GM12864 (cell line): ENCODE data around the gene FOS.

Experiments
- DNase-seq: peaks from one replicate; pipeline ENCODE4 v3.0.0-alpha.2; 2011; ENCODE audit warnings: low read depth
- H3K4me3 ChIP-seq: 2 replicates; pipeline ENCODE4 v1.5.1; 2011; ENCODE audit warnings: mild to moderate bottlenecking, low read depth, low read length, control low read depth
- TF ChIP-seq, protein P1 (sequence below): IDR thresholded peaks from 2 replicates; pipeline ENCODE4 v1.5.1; 2011; ENCODE audit warnings: low read depth, mild to moderate bottlenecking, moderate library complexity, low read length, control low read depth, inconsistent platforms; ENCODE audit errors: missing control alignments

FOS gene

DNA sequence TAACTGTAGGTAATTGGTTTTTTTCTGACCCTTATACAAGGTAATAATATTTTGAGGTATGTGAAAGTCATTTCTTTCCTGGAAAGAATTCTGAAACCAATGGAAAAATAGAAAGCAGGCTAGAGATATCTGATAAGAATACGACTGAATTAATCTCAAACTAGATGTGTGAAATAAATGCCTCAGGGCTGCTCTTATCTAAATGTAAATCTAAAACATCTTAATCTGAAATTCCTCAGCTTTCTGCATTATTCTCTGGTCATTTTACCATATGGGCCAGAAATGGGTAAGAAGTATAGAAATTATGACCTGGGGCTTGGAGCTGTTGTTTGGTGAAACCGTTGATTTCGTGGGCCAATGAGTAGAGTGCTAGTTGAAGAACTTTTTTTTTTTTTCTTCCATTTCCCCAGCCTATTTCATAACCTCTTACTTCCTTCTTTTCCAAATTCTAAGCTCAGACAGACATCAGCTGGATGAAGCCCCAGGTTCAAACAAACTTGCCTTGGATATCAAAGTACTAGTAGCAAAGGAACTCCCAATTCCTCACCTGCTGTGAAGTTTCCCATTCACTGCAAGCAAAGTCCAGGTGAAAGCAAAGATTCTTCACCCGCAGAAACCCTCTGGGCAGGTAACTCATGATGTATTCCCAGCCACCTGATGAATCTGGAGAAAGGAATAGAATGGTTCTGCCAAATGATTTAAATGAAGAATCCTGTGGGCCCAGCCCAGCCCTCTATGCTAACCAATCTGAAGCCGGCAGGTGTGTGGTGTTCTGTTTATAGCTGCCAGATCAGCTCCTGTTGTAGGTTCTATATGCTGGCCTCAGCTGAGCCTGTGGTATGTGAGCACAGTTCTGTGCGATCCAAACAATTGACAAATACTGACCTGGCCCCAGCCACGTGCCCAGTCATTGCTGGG is 9.7 kb upstream of the FOS start:
- no peak overlapping the region for H3K4me3 ChIP-seq
- DNase-seq = no peak
- TF ChIP-seq, protein P1, sequence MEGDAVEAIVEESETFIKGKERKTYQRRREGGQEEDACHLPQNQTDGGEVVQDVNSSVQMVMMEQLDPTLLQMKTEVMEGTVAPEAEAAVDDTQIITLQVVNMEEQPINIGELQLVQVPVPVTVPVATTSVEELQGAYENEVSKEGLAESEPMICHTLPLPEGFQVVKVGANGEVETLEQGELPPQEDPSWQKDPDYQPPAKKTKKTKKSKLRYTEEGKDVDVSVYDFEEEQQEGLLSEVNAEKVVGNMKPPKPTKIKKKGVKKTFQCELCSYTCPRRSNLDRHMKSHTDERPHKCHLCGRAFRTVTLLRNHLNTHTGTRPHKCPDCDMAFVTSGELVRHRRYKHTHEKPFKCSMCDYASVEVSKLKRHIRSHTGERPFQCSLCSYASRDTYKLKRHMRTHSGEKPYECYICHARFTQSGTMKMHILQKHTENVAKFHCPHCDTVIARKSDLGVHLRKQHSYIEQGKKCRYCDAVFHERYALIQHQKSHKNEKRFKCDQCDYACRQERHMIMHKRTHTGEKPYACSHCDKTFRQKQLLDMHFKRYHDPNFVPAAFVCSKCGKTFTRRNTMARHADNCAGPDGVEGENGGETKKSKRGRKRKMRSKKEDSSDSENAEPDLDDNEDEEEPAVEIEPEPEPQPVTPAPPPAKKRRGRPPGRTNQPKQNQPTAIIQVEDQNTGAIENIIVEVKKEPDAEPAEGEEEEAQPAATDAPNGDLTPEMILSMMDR = no peak

GRCh38 chr14:75271514-75271913 is 7.1 kb upstream of the FOS start:
- no peak overlapping the region for H3K4me3 ChIP-seq
- no peak for DNase-seq
- TF ChIP-seq, protein P1 = no peak

GRCh38 chr14:75273272-75274049 is 5.2 kb upstream of the FOS start:
- no peak overlapping the region for H3K4me3 ChIP-seq
- TF ChIP-seq, protein P1 = no peak
- no peak for DNase-seq

DNA sequence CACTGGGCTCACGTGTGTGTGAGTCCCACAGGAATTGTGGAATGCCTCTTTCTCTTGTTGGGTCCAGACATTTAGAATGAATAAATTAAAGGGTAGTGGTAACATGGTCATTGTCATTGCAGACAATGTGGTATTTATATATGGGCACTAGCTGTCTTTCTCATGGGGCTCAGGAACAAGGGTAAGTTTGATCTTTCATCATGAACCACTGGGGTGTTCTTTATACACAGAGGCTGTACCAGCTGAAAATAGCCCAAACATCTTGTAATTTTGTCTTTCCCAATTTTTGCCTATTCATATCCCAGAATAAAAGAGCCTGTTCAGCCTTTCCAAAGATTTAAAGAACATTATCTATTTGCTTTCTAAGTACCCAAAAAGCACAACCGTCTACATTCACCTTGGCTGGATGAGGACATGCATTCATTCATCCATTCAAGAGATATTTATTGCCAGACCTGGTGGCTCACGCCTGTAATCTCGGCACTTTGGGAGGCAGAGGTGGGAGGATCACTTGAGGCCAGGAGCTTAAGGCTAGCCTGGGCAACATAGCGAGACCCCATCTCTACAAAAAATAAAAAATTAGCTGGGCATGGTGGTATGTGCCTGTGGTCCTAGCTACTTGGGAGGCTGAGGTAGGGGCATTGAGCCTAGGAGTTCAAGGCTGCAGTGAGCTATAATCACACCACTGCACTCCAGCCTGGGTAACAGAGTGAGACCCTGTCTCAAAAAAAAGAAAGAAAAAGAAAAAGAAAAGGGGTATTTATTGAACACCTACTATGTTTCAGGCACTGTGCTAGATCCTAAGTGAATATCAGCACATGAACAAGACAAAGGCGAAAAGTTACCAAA is 4.4 kb upstream of the FOS start:
- H3K4me3 ChIP-seq = no peak overlapping the region
- TF ChIP-seq, protein P1 = no peak
- DNase-seq = no peak

DNA sequence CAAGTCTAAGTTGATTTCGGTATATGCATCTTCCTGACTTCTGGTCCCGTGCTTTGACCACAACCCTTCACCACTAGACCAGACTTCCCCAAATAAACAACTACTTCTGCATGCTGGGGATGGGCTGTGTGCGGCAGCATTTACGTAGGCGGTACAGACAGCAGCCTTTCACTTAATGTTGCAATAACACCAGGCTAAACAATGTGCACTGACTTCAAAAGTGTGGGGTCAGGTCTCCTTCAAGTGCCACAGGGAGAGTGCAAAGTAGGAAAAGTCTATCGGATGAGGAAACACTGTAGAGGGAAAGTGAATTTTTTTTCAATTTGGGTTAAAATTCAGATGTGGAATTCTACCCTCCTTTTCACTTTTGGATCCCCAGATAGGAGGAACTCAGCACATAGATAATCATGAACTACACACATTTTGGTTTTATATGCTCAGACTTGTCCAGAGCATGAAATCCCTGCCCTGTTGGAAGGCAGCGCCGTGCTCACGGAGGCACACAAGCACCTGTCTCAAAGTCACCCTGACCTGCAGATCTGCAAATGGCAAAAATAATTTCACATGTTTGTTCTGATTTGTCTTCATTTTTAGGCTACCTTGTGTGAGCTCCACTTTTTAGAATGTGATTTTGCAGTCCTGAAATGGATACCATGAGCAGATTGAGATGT is 3.6 kb upstream of the FOS start:
- DNase-seq = peak; percentile 48
- TF ChIP-seq, protein P1 = no peak
- H3K4me3 ChIP-seq = no peak overlapping the region

DNA sequence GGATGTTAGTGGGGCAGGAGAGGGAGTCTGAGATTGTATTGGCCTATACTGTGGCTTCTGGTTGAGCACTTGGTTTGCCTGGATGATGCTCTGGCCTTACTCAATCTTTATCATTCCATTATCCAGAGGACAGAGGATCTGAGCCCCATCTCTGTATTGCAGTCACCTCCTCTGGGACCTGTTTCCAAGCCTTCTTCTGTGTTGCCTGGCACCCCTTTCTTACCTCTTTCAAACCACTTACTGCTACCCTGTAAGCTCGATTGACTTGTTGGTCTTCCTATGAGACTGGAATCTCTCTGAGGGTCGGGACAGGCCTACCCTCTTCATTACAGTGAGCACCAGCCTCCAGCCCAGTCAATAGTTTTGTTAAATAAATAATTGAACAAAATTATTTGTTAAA is 3.0 kb upstream of the FOS start:
- TF ChIP-seq, protein P1 = no peak
- no peak for DNase-seq
- H3K4me3 ChIP-seq = no peak overlapping the region
